Measurements from ENCODE around the gene SIM1.

The SIM1 gene

DNA sequence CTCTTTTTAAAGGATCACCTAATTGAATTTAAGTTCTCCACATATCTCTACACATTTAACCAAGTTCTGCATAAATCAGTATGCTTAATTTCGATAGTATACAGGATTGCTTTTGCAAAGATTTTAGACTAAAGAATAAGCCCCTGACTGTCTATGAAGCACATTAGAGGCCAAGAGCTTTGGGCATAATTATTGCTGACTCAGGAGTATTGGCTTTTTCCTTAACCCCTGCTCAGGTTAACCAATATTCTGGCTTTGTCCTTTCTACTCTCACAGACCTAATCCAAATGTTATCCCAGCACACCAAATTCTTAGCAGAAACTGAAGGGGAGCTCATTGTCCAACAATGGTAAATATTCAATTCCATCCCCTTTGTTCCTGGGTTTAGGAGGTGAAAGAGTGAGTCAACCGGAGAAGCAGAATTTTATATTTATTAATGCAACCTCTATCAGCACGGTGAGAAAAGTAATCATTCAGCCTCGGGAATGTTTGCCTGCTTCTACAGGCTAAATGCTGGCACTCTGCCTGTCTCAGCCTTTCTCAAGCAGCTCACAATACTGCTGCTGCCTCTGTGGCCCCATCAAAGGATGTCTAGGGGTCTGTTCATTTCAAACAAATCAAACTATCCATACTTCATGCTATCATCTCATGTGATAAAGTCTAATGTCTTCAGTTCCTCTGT lies 125.0 kb downstream of the SIM1 start:
- no peak overlapping the region for H3K4me3 ChIP-seq (ENCODE audit: low read length)
- no peak for DNase-seq (ENCODE audit: low read depth, low spot score)

DNA sequence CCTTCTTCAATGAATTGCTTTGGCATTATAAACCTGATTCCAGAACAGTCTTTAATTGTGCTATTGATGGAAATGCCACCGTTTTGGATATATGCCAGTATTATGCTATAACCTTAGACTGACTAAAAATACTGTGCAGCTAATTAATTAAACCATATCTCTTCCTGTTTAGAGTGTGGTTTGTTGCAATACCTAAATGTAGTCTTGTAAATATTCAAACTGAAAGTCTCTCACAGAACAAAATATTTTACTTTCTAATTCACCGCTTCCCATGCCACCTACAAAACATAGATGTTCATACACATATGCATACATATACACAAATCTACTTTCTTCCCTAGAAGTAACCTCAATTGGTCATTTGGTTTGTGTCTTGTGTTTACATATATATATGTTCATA lies 126.6 kb downstream of the SIM1 start:
- DNase-seq (ENCODE audit: low read depth, low spot score) = no peak
- H3K4me3 ChIP-seq (ENCODE audit: low read length) = no peak overlapping the region

DNA sequence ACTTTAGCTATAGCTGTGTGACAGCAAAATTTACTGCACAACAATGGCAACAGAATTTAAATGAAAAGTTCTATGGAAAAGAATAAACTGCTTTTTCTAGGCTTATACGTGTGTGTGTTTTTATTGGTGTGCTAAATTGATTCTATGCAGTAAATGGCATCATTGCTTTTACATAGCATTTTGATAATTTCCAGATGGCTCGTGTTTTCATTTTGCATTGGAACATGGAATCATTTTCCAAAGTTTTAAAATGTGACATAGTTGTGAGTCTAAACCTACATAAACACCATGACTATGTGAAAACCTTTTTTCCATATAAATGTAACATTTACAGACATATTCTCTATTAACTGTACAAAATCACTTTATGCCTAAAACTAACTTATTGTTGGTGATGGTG lies 127.8 kb downstream of the SIM1 start:
- no peak overlapping the region for H3K4me3 ChIP-seq (ENCODE audit: low read length)
- no peak for DNase-seq (ENCODE audit: low read depth, low spot score)

DNA sequence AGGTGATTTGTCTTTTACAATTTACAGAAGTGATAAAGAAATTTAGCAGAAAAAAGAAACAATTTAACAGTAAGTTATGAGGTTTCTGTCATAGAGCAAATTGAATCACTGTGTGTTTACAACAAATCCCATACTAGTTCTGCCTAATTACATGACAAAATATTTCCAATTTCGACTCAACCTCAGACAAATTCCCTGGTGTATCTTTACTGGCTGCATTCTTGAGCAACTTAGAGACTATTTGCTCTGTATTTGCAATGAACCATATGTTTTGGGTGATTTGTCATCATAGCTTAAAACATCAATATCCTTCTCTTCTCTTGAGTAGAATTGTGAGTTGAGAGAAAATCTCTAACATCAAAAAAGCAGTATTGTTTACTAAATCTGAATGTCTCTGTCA lies 128.7 kb downstream of the SIM1 start:
- no peak overlapping the region for H3K4me3 ChIP-seq (ENCODE audit: low read length)
- no peak for DNase-seq (ENCODE audit: low read depth, low spot score)
